Activated CD4-positive, alpha-beta T cell treated with anti-CD3 and anti-CD28 coated beads, Interleukin-2, Interleukin-6, amounts not matched to agents 100 ng/mL and 50 ng/mL, durations not matched to agents 16 hours and 8 hours (primary cell): ENCODE measurements around the gene SEC14L5.
"Not testable (repeated sequence)": the region's sequence is repeated elsewhere in the genome, so short reads cannot be mapped to it uniquely, and the experiment has no call there.

ENCODE experiments used
- DNase-seq: peaks from one replicate; pipeline ENCODE4 v3.0.0-alpha.2; 2020

The SEC14L5 gene

DNA sequence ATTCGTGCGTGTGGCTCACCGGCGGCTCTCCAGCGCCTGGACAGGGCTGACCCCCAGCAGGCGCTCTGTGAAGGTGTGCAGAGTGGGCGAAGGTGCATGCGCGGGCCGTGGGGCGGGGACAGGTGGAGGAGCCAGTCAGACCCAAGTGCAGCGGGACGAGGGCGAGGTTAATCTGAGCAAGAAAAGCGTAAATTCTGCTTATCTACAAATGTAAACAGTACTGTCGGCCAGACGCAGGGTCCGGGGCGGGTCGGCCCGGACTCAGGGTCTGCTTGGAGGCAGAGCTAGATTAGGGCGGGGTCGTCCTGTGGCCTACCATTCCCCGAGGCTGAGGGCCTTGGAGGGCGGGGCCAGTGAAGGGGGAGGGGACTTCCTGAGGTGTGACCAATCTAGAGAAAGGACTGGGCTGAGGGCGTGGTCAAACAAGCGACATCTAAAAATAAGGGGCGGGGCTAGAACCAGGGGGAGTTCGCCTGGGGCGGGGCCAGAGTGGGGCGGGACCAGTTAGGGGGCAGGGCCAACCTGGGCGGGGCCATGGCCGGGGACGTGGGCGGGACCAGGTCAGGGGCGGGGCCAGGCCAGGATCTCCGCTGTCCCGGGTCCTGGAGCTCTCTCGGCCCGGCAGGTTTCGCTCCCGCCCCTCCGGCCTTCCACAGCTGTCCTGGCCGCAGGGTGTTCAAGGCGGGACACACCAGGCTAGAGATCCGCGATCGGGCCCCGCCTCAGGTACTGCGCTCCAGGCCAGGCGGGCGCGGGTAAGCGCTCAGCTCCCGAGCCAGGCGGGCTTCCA lies at the start of gene SEC14L5:
TSS of gene SEC14L5 (plus strand) at position 611 of the 790 bp plus-strand sequence. CDS start 994 bp downstream, outside the sequence.
- DNase-seq = peak; percentile 97

DNA sequence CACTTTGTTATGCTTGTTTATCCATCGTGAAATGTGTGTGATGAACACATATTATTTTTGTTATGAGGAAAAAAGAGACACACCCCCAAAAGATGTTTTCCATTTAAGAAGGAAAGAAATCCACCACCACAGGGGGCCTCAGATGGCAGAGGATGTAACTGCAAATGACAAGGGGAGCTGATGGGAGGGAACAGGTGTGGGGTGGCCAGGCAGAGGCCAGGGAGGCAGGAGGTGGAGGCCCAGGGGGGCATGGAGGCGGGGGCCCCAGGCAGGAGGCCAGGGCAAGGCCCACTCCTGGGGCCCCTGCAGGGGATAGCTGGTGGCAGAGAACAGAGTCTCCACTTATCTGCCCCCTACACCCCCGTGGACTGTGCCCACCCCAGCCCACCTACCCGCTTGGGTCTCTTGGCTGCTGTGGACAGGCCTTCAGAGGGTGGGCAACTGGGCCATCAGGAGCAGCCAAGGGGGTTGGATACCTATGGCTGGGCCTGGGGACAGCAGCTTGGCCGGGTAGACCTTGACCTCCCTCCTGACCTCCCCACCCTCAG lies 49.2 kb upstream of the SEC14L5 start:
- no peak for DNase-seq

DNA sequence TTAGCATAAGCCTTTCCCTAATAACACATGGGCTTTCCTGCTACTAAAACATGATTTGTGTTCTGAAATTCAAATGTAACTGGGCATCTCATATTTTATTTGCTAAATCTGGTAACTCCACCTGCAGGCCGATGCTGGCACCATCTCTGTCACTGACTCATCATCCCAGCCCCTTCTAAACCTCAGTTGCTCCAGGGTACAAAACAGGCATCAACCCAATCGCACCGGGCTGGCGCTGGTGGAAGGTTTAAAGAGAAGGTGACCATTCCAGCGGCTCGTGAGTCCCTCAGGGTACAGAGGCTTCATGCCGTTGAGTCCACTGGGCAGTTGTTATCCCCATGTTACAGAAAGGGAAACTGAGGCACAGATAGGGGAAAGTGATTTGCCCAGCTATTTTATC lies 48.3 kb upstream of the SEC14L5 start:
- DNase-seq = no peak

DNA sequence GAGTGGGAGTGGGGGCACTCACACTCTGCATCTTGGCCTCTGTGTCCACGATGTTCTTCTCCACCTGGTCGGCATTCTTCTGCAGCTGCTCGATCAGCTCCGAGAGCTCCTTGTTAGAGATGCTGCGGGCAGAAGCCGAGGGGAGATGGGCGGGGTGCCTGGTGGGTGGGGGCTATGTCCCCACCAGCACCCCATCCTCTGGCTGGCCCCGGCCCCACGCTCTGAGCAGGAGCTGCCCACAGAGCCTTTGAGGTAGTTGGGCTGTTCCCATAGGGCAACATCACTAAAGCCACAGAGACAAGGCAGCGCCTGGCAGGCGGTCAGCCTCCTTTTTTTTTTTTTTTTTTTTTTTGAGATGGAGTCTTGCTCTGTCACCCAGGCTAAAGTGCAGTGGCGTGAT lies 47.3 kb upstream of the SEC14L5 start:
- no peak for DNase-seq

DNA sequence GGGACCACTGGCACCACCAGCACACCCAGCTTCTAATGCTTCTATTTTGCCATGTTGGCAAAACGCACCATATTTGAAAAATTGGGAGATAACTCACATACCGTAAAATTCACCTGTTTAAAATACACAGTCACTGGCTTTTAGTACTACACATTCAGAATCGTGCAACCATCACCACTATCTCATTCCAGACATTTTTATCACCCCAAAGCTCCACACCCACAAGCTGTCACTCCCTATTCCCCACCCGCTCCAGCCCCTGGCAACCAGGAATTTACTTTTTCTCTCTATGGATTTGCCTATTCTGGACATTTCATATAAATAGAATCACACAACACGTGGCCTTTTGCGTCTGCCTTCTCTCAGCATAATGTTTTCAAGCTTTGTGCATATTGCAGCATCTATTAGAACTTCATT lies 46.2 kb upstream of the SEC14L5 start:
- no peak for DNase-seq

DNA sequence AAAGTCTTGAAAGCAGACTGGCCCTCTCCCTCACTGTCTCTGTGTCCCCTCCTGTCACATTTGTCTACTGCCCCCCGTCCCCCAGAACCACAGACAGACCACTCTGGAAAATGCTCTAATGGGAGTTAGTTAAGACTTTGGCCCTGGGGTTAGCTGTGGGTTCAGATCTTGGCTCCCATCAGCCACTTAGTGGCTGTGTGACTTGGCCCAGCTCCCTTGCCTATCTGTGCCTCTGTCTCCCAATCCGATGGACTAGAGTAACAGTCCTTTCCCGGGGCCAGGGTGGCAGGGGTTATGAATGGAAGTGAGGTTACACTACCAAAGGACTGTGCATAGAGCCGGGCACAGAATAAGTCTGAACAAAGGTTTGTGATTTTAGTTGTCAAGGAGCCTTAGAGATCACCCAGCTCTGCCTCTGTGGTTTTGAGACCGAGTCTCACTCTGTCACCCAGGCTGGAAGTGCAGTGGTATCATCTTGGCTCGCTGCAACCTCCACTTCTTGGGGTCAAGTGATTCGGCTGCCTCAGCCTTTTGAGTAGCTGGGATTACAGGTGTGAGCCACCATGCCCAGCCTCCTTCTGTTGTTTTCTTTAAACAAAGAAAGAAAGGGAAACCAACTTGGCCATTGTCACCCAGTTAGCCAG lies 44.9 kb upstream of the SEC14L5 start:
- DNase-seq = no peak

DNA sequence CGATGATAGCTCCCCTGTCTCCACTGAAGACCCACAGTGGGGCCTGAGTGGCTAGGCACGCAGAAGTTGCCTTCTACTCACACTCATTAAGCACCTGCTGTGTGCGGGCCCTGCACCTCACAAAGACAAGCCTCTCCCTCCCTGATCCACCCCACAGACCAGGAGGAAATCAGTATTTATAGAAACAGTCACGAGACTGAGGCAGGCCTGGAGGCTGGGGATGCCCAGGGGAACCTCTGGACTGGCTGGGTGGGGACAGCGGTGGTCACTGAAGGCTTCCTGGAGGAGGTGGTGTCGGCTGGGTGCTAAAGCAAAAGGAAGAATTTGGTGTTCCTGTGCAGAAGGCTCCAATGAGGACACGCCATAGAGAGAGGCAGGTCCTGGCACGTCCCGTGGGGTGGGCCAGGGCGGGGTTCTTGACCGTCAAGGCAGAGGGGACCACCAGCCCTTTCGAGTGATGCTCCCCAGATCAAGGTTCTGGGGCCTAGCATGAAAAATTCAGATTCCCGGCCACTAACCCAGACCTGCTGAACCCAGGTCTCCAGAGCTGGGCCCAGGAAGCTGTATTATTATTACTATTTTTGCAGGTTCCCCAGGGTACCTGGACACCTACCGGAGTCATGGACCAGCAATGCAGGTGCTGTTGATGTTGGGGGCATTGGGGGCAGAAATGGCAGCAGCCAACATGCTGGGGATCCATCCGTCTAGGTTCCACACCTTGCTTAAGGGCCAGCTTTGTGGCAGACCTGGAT lies 44.2 kb upstream of the SEC14L5 start:
- no peak for DNase-seq

DNA sequence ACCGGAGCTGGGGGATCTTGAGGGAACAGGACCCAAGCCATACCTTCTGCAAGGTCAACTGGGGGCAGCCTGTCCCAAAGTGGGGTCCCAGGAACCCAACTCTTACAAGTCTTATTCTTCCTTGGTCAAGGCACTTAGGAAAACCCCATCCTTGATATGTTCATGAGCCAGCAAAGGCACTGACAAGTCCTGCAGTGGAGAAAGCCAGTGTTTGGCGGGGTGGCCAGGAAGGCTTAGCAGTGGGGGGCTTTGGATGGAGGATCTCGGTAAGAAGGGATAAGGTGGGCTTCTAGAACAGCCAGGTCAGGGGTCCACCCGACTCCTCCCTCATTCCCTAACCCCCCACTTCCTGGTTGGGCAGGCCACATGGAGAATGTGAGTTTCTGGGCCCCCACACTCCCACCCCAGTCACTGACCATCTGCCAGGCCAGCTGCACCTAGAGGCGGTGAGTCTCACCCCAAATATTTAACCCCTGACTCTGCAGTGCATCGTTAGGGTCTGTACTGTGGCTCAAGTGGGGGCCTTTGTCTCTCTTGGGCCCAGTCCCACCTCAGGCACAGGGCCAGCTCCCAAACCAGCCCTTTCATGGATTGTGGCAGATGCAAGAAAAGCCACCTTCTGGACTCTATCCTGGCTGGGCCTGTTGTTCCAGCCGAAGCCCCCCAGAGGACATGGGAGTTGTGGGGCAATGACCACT lies 43.5 kb upstream of the SEC14L5 start:
- no peak for DNase-seq

DNA sequence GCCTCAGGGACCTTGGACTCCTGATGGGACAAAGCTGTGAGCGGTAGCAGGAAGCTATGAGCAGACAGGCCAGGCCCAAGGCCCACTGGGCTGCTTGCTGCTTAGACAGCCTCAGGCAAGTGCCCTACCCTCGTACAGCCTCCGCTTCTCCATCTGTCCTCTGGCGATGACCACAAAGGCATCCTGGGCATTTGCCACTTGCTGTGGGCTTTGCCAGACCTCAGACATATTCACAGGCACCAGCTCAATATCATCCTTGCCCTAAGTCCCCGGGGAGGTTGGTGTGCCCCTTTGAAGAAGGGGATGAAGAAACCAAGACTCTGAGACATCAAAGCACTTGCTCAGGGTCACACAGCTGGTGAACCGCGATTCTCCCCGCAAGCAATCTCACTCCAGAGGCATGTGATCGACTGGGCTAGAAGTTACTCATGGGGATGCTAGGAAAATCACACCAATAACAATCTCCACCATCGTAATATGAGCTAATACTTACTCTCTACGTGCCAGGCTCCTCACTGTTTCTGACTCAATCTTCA lies 42.8 kb upstream of the SEC14L5 start:
- no peak for DNase-seq

DNA sequence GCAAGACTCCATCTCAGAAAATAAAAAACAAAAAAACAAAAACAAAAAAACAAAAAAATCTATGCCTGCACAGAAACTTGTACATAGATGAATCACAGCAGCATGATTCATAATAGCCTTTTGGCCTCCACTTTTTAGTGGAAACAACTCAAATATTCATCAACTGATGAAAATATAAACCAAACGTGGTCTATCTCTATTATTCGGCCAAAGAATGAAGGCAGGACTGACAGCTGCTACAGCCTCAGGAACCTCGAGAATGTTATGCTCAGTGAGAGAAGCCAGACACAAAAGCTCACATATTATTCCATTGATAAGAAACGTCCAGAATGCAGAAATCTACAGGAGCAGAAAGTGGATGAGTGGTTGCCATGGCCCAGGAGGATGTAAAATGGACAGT lies 41.0 kb upstream of the SEC14L5 start:
- no peak for DNase-seq

DNA sequence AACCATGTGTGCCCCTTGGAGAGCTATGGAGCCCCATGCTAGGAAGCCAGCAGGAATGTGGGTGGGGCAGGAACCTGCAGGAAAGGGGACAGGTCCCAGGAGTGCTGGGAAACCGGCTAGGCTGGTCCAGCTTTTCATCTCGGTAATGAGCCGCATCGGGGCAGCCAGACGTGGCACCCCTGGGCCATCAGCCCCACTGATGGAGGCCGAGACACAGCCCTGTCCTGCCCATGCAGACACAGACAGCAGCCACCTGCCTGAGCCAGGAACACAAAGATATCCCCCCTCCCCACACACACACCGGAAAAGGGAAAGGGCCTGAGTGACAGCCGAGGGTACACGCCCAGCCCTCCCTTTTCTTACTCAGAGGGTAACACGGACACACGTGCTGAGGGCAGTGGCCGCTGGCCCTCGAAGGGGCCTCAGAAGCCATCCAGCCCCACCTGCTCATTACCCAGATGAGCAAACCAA lies 39.3 kb upstream of the SEC14L5 start:
- DNase-seq = no peak

DNA sequence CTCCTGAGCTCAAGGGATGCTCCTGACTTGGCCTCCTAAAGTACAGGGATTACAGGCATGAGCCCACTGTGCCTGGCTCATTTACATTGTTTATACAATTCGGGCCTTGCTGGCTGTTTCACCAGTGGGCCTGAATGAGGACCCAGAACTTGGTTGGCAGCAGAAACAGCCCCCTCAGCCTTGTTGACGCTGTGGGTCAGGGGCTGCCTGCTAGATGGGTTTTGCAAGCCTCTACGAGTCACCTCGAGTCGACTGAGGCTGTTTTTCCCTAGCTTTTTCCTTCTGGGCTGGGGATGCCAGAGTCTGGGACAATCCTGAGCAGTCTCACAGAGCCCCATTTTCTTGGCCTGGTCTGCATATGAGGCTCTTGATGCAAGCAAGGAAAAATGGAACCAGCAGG lies 37.3 kb upstream of the SEC14L5 start:
- no peak for DNase-seq

DNA sequence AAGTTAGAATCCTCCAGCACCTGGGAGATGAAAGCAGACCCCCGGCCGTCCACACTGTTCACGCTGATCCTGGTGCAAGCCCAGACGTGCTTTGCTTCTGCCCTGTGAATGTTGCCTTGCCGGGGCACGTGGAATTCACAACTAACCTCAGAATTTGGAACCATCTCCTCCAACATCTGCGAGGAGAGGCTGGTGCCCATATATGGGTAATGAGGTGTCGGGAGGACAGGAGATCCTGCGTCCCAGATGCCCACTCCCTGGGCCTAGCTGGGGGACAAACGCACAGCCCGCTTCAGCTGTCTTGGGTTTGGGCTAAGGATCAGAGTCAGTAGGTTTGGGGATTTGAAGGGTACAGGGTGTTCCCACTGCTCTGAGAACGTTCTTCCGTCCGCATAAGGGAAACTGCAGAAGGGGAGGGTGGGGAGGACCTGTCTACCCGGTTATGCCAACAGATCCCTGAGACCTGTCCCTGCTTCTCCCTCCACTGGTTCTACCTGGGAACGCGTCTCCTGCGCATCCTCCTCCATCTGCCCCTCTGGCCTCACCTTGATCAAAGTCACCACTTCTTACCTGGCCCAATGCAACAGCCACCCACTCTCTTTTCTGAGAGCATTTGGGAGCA lies 35.3 kb upstream of the SEC14L5 start:
- no peak for DNase-seq

DNA sequence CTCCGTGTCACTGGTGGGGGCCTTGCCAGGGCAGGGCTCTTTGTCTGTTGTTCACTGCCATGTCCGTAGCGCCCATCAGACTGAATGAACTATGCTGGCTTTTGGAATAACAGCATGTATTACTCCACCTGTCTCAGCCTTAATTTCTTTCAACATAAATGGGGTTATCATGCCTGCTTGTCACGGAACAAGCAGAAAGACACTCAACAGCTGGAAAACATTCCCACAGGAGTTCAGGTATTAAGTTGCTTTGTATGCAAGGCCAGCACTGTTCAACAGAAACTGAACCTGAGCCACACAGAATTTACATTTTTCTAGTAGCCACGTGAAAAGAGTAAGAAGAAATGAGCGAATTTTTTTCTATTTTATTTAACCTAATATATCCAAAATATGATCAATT lies 34.3 kb upstream of the SEC14L5 start:
- DNase-seq = no peak

DNA sequence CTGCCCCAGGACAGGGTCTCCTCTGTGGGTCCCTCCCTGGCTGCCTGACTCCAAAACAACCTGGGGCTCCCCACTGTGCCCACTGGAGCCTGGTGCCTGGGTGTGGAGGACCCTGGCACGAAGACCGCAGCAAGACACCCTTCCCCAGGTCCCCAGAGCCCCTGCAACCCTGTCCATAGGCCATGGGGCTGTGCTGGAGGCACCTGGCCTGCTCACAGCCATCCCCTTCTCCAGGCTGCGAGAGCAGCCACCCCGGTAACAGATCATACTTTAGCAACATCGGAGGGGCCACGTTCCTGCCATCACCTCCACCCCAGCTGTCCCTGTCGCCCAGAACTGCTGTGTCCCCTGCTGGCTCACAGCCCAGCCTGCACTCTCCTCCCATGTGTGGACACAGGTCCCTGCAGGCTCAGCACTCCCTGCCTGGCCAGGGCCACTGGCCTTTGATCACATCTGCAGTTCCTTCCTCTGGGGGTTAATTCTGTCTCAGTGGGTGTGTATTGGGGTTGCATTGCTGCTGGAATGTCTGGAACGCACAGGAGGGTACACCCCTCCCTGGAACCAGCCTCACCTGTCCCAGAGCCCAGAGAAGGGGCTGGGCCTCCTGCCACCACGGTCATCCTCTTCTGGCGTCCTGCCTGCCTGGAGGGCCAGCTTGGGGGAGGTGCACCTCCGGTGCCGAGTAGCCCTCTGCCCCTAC lies 33.4 kb upstream of the SEC14L5 start:
- DNase-seq = no peak

DNA sequence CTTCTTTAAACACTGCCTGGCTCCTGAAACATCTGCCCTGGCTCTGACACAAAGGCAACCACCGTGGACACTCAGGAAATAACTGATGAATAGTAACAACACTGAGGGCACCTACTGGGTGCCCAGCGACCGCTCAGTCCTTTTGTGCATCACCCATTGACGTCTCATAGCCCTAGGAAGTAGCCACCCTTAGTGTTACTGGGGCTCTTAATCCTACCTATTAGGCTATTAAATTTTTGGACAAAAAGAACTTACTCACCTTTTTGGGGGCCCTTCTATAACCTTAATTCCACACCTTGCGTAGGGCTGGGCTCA lies 32.9 kb upstream of the SEC14L5 start:
- DNase-seq = no peak

DNA sequence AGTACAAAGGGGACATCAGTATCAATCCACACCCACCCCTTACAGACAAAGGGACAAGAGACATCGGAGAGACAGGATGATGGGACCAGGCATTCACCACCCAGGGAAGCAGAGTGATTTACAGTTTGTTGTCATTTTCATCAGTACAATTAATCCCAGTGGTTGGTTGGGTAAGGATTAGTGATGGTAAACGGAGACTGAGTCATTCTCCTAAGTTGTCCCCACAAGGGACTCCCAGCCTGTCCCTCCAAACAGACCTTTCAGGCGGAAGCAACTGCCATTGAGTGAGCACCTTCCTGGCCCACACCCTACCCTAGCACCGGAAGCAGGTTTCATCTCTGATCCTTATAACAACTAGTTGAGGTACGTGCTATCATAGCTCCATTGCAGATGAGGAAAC lies 32.3 kb upstream of the SEC14L5 start:
- no peak for DNase-seq

DNA sequence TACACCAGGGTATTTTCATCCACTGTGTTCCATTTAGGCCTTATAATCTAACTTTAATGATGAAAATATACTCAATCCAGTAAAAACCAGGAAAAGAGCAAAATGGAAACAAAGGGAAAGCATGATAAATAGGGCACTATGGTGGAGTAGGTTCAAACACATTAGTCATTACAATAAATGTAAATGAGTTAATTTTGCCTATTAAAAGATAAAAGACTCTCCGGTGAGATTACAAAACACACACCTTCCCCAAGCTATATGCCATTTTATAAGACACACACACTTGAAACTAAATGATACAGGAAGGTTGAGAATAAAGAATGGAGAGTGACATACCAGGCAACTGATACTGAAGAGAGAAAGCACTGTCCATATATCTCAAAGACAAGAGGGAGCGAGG lies 31.2 kb upstream of the SEC14L5 start:
- no peak for DNase-seq

DNA sequence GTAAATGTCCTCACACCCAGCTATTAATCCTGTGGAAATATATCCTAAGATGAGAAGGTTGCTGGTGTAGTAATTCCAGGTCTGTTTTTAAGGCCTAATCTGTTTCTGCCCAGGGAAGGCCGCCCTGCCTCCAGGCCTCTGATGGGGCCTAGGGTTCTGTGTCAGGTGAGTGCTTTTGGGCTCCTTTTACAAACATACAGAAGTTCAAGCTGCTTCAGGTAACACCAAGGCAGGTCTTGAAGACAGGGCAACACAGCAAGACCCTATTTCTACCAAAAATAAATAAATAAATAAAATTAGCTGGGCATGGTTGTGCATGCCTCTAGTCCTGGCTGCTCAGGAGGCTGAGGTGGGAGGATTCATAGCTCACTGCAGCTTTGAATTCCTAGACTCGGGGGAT lies 30.5 kb upstream of the SEC14L5 start:
- no peak for DNase-seq

DNA sequence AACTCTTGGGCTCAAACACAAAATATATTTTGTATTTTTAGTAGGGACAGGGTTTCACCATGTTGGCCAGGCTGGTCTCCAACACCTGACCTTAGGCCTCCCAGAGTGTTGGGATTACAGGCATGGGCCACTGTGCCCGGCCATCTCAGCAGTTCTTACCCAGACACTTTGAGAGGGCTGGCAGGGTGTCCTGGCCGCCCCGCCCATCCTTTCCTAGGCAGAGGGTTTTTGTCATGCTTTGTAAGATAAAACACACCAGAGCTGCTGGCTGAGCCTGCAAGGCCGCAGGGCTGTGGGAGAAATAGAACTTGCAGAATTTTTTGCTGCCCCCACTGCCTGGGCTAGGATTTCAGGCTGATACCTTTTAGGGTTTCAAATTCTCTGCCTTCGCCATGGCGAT lies 29.9 kb upstream of the SEC14L5 start:
- DNase-seq = no peak

DNA sequence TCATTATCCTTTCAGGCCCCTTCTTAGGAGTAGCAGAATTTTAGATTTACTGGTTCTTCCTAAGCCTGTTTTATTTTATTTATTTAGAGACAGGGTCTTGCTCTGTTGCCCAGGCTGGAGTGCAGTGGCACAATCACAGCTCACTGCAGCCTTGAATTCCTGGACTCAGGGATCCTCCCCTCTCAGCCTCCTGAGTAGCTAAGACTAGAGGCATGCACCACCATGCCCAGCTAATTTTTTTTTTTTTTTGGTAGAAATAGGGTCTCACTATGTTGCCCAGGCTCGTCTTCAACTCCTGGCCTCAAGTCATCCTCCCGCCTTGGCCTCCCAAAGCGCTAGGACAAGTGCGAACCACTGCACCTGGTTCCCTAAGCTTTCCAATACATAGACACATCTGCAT lies 28.5 kb upstream of the SEC14L5 start:
- not testable (repeated sequence) for DNase-seq

DNA sequence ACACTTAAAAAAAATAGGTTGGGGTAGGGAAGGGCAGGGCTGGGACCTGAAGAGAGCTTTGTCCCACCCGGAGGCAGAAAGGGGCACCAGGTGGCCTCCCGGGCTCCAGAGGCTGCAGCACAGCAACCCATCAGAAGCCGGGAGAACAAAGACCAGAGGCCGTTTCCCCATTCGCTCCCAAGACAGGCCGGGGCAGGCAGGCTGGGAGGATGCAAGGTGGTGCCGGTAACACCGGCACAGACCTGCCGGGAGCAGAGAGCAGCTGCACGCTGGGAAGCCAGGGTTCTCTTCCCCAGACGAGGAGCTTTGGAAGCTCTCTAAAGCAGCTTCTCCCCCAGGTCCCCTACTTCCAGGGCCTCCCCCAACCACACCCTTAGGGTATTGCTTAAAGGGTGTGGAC lies 26.7 kb upstream of the SEC14L5 start:
- no peak for DNase-seq
